Adrenal gland (tissue), 5 donors: ENCODE results near the gene COPB2.

ENCODE experiments used
- POLR2A ChIP-seq, 2 donors: fragments of 450-650 bp; IDR thresholded peaks; one replicate each; pipeline ENCODE4 v1.6.1; 2017; ENCODE audit warnings: antibody characterized with exemption in 2 of 2, mild to moderate bottlenecking in 2 of 2, moderate library complexity in 1 of 2
- TF ChIP-seq, protein P1 (sequence below), 6 experiments: fragments of 450-650 bp in 4 of 6; fragments of 200-600 bp in 2 of 6; sonication (generic) in 1 of 6; IDR thresholded peaks; 1 replicate in 5 of 6; 2 replicates in 1 of 6; pipeline versions ENCODE4 v1.5.1 to v1.8.0; 2016 to 2021; ENCODE audit warnings: antibody characterized with exemption in 6 of 6, mild to moderate bottlenecking in 2 of 6, moderate library complexity in 1 of 6
- donor health status: DM: no; HTN: no; CAD: no.

DNA sequence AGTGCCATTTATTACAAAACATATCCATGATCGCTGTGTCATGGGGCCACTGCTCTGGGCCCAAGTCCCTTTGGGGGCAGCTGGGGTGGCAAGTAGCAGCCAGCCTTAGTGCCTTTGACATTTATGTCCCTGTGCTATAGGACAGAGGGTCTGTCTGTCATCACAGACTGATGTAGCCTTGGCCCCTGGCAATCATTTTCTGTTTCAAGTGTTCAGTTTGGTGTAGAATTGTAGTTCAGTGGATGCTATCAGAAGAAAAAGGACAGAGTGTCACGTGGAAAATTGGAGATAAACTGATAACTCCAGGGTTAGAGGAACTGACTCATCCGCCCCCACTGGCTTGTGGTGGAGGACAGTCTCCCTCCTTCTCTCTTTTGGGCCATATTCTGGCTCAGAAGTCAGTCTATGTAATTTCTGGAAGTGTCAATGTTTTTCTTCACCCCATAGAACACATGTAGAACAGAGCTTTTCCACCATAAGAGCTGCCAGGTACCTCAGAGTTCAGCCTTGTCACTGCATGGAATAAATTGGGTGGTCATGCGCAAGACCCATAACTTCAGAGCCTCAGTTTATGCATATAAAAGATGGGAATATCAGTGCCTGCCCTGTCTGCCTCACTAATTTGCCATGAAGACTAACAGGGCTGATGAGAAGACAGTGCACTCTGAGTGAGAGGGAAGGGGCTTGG is 50.1 kb downstream of the COPB2 start:
- TF ChIP-seq, protein P1, sequence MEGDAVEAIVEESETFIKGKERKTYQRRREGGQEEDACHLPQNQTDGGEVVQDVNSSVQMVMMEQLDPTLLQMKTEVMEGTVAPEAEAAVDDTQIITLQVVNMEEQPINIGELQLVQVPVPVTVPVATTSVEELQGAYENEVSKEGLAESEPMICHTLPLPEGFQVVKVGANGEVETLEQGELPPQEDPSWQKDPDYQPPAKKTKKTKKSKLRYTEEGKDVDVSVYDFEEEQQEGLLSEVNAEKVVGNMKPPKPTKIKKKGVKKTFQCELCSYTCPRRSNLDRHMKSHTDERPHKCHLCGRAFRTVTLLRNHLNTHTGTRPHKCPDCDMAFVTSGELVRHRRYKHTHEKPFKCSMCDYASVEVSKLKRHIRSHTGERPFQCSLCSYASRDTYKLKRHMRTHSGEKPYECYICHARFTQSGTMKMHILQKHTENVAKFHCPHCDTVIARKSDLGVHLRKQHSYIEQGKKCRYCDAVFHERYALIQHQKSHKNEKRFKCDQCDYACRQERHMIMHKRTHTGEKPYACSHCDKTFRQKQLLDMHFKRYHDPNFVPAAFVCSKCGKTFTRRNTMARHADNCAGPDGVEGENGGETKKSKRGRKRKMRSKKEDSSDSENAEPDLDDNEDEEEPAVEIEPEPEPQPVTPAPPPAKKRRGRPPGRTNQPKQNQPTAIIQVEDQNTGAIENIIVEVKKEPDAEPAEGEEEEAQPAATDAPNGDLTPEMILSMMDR (IDR thresholded peaks at IDR 0.05), result no peak
- no peak for TF ChIP-seq POLR2A (IDR thresholded peaks at IDR 0.05)
